ENCODE results near the gene SH3RF1. TPM values are rescaled to one million over a fixed set of nuclear protein-coding genes. Genes with fewer than 3 reads are reported as not detected.
"Not testable (repeated sequence)": the region's sequence is repeated elsewhere in the genome, so short reads cannot be mapped to it uniquely, and the experiment has no call there.

Gene SH3RF1
- total RNA-seq, 4 donors from 2014 or later, result 10.6 to 17.9 (median 13.3) TPM

GRCh38 chr4:169198167-169198566 lies 72.6 kb downstream of the SH3RF1 start:
- TF ChIP-seq CTCF (IDR thresholded peaks at IDR 0.05) (no peak), EP300 (IDR thresholded peaks at IDR 0.05) (no peak), POLR2A (IDR thresholded peaks at IDR 0.05) (no peak)

GRCh38 chr4:169197206-169197605 lies 73.5 kb downstream of the SH3RF1 start:
- 93 to 97% methylated on average over 11 of the region's 11 CpGs for WGBS, 2 donors
- peaks cover 0 to 21% (median 7%) of the 10 kb centered on the region in 4 donors for H3K4me1 ChIP-seq
- H3K27me3 ChIP-seq; H3K36me3 ChIP-seq; H3K4me3 ChIP-seq; H3K27ac ChIP-seq; DNase-seq (ENCODE audit: low spot score in 2 of 2); H3K9me3 ChIP-seq: not testable (repeated sequence)

More at GRCh38 chr4:169198167-169198566, 72.6 kb downstream of the SH3RF1 start:
- Histone ChIP-seq H3K4me1 (peaks cover 0 to 29% (median 9%) of the 10 kb centered on the region in 4 donors), H3K36me3 (no peaks in the 10 kb centered on the region), H3K9me3 (peaks cover 0 to 9% (median 0%) of the 10 kb centered on the region in 4 donors), H3K4me3 (no peak overlapping the region), H3K27me3 (no peaks in the 10 kb centered on the region), H3K27ac (no peak overlapping the region)
- DNase-seq (ENCODE audit: low spot score in 2 of 2), result no peak

GRCh38 chr4:169195032-169195431 lies 75.7 kb downstream of the SH3RF1 start:
- peaks cover 0 to 9% (median 0%) of the 10 kb centered on the region in 4 donors for H3K9me3 ChIP-seq
- no peak overlapping the region for H3K4me3 ChIP-seq
- H3K27ac ChIP-seq, result no peak overlapping the region
- H3K27me3 ChIP-seq, result no peaks in the 10 kb centered on the region
- no peaks in the 10 kb centered on the region for H3K36me3 ChIP-seq
- TF ChIP-seq POLR2A (IDR thresholded peaks at IDR 0.05) (no peak), EP300 (IDR thresholded peaks at IDR 0.05) (no peak), CTCF (IDR thresholded peaks at IDR 0.05) (no peak)
- H3K4me1 ChIP-seq, result no peaks in the 10 kb centered on the region
- no peak for DNase-seq (ENCODE audit: low spot score in 2 of 2)

- WGBS, 2 donors, result 86 to 93% methylated on average over 2 of the region's 2 CpGs
- not testable (repeated sequence) for H3K9me3 ChIP-seq; H3K4me3 ChIP-seq; H3K4me1 ChIP-seq; H3K27me3 ChIP-seq; DNase-seq (ENCODE audit: low spot score in 2 of 2); H3K36me3 ChIP-seq; H3K27ac ChIP-seq
Observed at GRCh38 chr4:169189968-169190367, 80.8 kb downstream of the SH3RF1 start.

- Histone ChIP-seq H3K27me3 (no peaks in the 10 kb centered on the region), H3K4me3 (no peak overlapping the region), H3K27ac (no peak overlapping the region), H3K4me1 (peaks cover 0 to 10% (median 0%) of the 10 kb centered on the region in 4 donors), H3K9me3 (peaks cover 0 to under 1% (median 0%) of the 10 kb centered on the region in 4 donors), H3K36me3 (no peaks in the 10 kb centered on the region)
- DNase-seq (ENCODE audit: low spot score in 2 of 2), result no peak
- WGBS, 2 donors, result 91 to 93% methylated on average over 4 of the region's 4 CpGs
- TF ChIP-seq CTCF (IDR thresholded peaks at IDR 0.05), result no peak
Observed at GRCh38 chr4:169189372-169189771, 81.4 kb downstream of the SH3RF1 start.

GRCh38 chr4:169188204-169188603 lies 82.6 kb downstream of the SH3RF1 start:
- 82 to 94% methylated on average over 3 of the region's 3 CpGs for WGBS, 2 donors
- TF ChIP-seq EP300 (IDR thresholded peaks at IDR 0.05) (no peak), CTCF (IDR thresholded peaks at IDR 0.05) (no peak), POLR2A (IDR thresholded peaks at IDR 0.05) (no peak)
- no peaks in the 10 kb centered on the region for H3K36me3 ChIP-seq
- no peaks in the 10 kb centered on the region for H3K27me3 ChIP-seq
- H3K4me1 ChIP-seq, result peaks cover 0 to 17% (median 0%) of the 10 kb centered on the region in 4 donors
- DNase-seq (ENCODE audit: low spot score in 2 of 2), result no peak
- no peak overlapping the region for H3K4me3 ChIP-seq
- no peak overlapping the region for H3K27ac ChIP-seq
- no peaks in the 10 kb centered on the region for H3K9me3 ChIP-seq
